Stimulated activated memory B cell treated with anti-CD40 and anti-IgM and Interleukin-4, amounts not matched to agents 10 μg/mL and 1 μg/mL and 100 μg/mL, for 72 hours (primary cell): ENCODE data around the gene NLRP12.
"Not testable (repeated sequence)": the region's sequence is repeated elsewhere in the genome, so short reads cannot be mapped to it uniquely, and the experiment has no call there.

Experiments
- ATAC-seq: fragments of 150-1000 bp; cut with Tn5 transposase; 2 replicates; pipeline ENCODE4 v1.10.0; 2021
- H3K27ac Mint-ChIP-seq: one replicate; pipeline ENCODE4 v1.8.0; 2022; ENCODE audit warnings: mild to moderate bottlenecking, mixed read lengths
- H3K27me3 Mint-ChIP-seq: one replicate; pipeline ENCODE4 v1.8.0; 2022; ENCODE audit warnings: mixed read lengths
- H3K36me3 Mint-ChIP-seq: one replicate; pipeline ENCODE4 v1.8.0; 2022; ENCODE audit warnings: mixed read lengths
- H3K4me1 Mint-ChIP-seq: one replicate; pipeline ENCODE4 v1.8.0; 2022; ENCODE audit warnings: mixed read lengths
- H3K4me3 Mint-ChIP-seq: one replicate; pipeline ENCODE4 v1.8.0; 2022; ENCODE audit warnings: mild to moderate bottlenecking, moderate library complexity, mixed read lengths
- H3K9me3 Mint-ChIP-seq: one replicate; pipeline ENCODE4 v1.8.0; 2022; ENCODE audit warnings: mixed read lengths

NLRP12 gene, protein sequence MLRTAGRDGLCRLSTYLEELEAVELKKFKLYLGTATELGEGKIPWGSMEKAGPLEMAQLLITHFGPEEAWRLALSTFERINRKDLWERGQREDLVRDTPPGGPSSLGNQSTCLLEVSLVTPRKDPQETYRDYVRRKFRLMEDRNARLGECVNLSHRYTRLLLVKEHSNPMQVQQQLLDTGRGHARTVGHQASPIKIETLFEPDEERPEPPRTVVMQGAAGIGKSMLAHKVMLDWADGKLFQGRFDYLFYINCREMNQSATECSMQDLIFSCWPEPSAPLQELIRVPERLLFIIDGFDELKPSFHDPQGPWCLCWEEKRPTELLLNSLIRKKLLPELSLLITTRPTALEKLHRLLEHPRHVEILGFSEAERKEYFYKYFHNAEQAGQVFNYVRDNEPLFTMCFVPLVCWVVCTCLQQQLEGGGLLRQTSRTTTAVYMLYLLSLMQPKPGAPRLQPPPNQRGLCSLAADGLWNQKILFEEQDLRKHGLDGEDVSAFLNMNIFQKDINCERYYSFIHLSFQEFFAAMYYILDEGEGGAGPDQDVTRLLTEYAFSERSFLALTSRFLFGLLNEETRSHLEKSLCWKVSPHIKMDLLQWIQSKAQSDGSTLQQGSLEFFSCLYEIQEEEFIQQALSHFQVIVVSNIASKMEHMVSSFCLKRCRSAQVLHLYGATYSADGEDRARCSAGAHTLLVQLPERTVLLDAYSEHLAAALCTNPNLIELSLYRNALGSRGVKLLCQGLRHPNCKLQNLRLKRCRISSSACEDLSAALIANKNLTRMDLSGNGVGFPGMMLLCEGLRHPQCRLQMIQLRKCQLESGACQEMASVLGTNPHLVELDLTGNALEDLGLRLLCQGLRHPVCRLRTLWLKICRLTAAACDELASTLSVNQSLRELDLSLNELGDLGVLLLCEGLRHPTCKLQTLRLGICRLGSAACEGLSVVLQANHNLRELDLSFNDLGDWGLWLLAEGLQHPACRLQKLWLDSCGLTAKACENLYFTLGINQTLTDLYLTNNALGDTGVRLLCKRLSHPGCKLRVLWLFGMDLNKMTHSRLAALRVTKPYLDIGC

DNA sequence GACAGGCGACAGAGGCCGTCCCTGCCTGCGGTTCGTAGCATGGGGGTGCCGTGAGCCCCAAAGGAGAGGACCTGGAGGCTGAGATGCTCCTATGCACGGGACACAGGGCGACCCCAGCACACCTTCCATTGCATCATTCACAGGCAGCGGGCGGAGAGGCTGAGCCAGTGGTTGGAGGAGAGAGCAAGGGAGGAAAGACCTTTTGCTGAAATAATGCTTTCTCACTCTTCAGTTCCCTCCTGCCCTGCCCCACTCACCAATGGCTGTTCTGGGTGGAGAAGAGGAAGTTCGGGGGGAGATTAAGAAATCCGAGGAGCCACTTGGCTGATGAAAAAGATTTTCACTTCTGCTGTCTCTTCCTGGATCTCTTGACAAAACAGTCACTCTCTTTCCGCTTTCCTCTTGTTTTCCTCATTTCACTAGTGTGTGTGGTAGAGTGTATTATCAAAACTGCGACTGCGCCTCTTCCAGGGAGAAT is at the start of gene NLRP12:
Gene NLRP12 (minus strand): TSS at position 181 of the 478 bp plus-strand sequence. CDS start 140 bp downstream, at position 41.
- Mint-ChIP-seq H3K36me3 (no peaks in the 10 kb centered on the region), H3K4me3 (no peak within 1 kb of the TSS), H3K27ac (no peak within 1 kb of the TSS), H3K4me1 (no peaks in the 10 kb centered on the region), H3K27me3 (peaks cover 11% of the 10 kb centered on the region), H3K9me3 (peaks cover 5% of the 10 kb centered on the region)
- no peak for ATAC-seq

DNA sequence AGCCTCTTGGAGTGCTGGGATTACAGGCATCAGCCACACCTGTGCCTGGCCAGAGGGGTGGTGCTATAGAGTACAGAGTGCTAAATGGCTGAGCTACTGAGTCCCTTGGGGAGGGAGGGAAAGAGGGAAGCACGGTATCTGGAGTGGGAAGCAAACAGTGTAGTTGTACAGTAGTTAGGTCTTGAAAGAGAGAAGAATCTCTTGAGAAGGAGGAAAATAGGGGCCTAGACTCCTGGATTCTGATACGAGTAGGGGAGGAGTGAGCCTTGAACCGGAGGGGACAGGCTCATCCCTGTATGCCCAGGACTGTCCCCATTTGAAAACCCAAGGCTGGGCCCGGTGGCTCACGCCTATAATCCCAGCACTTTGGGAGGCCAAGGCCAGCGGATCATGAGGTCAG is 48.6 kb upstream of the NLRP12 start:
- Mint-ChIP-seq H3K4me1 (peaks cover 41% of the 10 kb centered on the region), H3K9me3 (peaks cover 11% of the 10 kb centered on the region), H3K4me3 (no peak overlapping the region), H3K27me3 (peaks cover 17% of the 10 kb centered on the region), H3K27ac (no peak overlapping the region), H3K36me3 (peaks cover 23% of the 10 kb centered on the region)
- ATAC-seq, result no peak

DNA sequence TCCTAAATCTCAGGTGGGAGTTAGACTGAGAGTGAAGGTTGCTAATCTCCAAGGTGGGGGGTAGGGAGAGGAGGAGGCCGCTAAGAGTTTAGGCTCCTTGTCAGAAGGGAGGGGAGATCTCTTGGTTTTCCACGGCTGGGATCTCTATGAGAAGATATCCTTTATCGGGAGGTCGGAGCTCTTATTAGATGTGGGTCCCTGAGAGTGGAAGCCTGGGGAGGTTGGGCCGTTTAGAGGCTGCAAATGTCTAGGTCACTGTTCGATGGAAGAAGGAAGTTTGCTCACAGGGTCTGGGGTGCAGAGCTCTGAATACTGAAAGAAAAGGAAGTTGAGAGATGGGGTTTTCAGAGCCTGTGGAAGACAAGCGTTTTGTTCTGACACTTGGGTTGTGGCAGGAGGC is 47.3 kb upstream of the NLRP12 start:
- no peak for ATAC-seq
- Mint-ChIP-seq H3K9me3 (peaks cover 11% of the 10 kb centered on the region), H3K4me1 (peaks cover 46% of the 10 kb centered on the region), H3K4me3 (no peak overlapping the region), H3K27ac (no peak overlapping the region), H3K36me3 (peaks cover 23% of the 10 kb centered on the region), H3K27me3 (peaks cover 22% of the 10 kb centered on the region)

- Mint-ChIP-seq H3K36me3 (peaks cover 23% of the 10 kb centered on the region), H3K27me3 (peaks cover 32% of the 10 kb centered on the region), H3K9me3 (peaks cover 11% of the 10 kb centered on the region), H3K4me1 (peaks cover 50% of the 10 kb centered on the region), H3K27ac (no peak overlapping the region), H3K4me3 (peak overlapping the region; percentile 40)
- no peak for ATAC-seq
Observed at GRCh38 chr19:53870485-53870844, 46.4 kb upstream of the NLRP12 start.

DNA sequence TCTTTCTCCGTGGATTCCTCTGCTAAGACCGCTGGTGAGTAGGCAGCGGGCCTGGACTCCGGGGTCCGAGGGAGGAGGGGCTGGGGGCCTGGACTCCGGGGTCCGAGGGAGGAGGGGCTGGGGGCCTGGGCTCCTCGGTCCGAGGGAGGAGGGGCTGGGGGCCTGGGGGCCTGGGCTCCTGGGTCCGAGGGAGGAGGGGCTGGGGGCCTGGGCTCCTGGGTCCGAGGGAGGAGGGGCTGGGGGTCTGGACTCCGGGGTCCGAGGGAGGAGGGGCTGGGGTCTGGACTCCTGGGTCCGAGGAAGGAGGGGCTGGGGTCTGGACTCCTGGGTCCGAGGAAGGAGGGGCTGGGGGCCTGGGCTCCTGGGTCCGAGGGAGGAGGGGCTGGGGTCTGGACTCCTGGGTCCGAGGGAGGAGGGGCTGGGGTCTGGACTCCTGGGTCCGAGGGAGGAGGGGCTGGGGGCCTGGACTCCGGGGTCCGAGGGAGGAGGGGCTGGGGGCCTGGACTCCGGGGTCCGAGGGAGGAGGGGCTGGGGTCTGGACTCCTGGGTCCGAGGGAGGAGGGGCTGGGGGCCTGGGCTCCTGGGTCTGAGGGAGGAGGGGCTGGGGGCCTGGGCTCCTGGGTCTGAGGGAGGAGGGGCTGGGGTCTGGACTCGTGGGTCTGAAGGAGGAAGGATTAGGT is 45.8 kb upstream of the NLRP12 start:
- Mint-ChIP-seq H3K9me3 (peaks cover 11% of the 10 kb centered on the region), H3K4me3 (peak overlapping the region; percentile 73), H3K27me3 (peaks cover 37% of the 10 kb centered on the region), H3K36me3 (peaks cover 21% of the 10 kb centered on the region), H3K27ac (peak overlapping the region; percentile 29), H3K4me1 (peaks cover 50% of the 10 kb centered on the region)
- ATAC-seq, result not testable (repeated sequence)

DNA sequence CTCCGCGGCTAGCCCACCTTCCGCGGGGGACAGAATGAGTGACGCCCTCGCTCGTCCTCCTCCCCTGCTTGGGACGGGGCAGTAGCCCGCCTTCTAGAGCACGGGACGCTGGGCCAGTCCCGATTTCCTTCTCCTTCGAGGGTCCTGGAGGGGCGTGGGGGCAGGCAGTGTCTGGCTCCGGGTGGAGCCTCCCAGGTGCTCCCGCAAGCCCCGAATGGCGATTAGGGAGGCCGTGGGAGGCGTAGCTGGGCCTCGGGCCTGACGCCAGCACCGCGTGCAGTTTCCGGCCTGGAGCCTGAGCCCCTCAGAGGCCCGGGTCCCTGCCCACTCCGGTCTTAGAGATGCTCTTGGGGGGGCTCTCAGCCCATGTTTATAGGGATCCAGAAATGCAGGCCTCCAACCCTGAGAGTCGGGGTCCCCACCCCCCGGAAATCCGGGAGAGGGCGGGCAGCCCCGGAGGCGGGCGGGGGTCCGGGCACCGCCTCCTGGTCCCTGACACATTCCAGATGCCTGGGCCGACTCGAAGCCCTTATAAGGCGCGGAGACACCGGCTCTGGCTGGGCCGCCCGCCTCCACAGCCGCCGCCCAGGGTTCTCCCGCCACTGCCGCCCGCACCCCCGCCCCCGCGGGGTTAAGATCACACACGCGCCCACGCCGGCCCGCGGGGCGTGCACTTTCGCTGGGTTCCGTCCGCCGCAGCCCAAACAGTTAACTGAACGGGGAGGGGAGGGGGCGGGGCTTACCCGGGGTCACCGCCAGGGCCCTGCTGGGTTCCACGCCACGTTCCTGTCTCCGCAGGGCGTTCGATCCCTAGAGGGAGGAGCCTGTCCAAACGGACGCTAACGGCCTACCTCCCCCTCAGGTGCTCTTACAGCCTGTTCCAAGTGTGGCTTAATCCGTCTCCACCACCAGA is 45.0 kb upstream of the NLRP12 start:
- peak overlapping the region; percentile 73 for H3K4me3 Mint-ChIP-seq

DNA sequence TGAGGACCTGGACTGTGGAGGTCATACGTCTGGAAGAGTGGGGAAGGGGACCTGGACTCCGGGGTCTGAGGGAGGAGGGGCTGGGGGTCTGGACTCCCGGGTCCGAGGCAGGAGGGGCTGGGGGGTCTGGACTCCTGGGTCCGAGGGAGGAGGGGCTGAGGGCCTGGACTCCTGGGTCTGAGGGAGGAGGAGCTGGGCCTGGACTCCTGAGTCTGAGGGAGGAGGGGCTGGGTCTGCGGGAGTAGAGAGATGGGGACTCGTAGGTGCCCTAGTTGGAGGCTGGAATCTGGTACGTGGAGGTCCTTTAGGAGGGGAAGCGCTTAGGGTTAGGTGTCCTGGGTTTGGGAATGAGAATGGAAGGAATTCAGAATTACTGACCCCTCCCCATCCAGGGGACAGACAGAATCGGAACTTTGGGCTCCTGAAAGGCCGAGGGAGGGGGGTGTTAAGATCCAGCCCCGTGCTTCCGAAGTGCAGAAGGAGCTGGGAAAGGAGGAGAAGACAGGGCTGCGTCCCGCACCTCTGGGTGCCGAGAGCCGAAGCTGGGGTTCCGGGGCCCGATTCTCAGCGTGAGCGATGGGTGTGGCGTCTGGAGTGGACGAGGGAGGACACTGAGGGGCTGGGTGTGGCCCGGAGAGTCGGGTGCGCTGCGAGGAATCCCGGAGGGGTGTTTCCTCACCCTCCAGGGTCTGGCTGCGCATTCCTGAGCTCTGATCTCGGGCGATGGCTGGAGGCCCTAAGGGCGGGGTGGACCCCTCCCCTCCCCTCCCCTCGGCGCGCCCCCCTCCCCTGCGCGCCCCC is 44.2 kb upstream of the NLRP12 start:
- Mint-ChIP-seq H3K36me3 (peaks cover 5% of the 10 kb centered on the region), H3K27ac (peak overlapping the region; percentile 79), H3K27me3 (peaks cover 46% of the 10 kb centered on the region), H3K4me3 (peak overlapping the region; percentile 85), H3K4me1 (peaks cover 38% of the 10 kb centered on the region), H3K9me3 (no peaks in the 10 kb centered on the region)
- no peak for ATAC-seq

More for the DNA sequence above, 45.0 kb upstream of the NLRP12 start:
- Mint-ChIP-seq H3K9me3 (peaks cover 6% of the 10 kb centered on the region), H3K27me3 (peaks cover 45% of the 10 kb centered on the region), H3K4me1 (peaks cover 43% of the 10 kb centered on the region), H3K36me3 (peaks cover 13% of the 10 kb centered on the region), H3K27ac (peak overlapping the region; percentile 29)
- ATAC-seq, result peak; percentile 44

DNA sequence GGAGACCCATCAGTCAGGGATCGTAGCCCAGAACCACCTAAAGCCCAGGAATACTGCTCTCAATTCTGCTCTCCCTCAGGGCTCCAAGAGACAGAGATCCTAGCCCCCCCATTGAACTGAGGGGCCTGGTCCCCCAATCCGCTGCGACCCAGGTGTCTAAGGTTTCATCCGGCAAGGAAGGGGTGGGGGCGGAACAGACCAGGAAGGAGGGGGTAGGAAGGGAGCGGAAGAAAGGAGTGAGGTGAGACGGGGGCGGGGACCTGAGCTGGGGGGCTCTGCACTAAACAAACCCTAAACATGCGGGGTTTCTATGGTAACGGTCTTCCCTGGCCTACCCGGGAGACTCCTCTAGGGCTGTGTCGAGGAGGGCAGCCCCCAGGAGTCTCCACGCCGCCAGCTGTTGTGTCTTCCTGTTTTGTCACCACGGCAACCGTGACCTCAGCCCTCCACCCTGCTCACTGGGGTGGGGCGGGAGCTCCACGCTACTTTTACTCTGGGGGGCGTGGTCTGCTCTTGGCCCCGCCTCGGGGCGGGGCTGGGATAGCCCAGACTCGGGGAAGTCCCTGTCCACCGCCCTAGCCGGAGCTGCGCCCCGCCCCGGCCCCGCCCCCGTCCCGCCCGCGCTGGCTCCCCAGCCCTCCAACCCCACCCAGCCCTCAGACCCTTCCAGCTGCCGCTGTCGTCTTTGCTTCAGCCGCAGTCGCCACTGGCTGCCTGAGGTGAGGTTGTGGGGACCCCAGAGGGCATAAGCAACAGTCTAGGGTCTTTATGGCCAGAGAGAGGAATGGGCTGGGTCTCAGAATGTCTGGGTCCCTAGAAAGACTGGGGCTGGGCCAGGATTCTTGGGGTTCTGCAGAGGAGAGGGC is 43.3 kb upstream of the NLRP12 start, which contains the start of gene MYADM:
Gene MYADM (plus strand): TSS at position 659 of the 866 bp plus-strand sequence. CDS start 5,647 bp downstream, outside the sequence.
- H3K27me3 Mint-ChIP-seq, result peaks cover 46% of the 10 kb centered on the region
- no peaks in the 10 kb centered on the region for H3K9me3 Mint-ChIP-seq
- peak; percentile 86 for ATAC-seq
- H3K4me3 Mint-ChIP-seq, result peak within 1 kb of the TSS; percentile 85
- H3K36me3 Mint-ChIP-seq, result peaks cover 5% of the 10 kb centered on the region
- H3K27ac Mint-ChIP-seq, result peak within 1 kb of the TSS; percentile 79
- peaks cover 38% of the 10 kb centered on the region for H3K4me1 Mint-ChIP-seq

DNA sequence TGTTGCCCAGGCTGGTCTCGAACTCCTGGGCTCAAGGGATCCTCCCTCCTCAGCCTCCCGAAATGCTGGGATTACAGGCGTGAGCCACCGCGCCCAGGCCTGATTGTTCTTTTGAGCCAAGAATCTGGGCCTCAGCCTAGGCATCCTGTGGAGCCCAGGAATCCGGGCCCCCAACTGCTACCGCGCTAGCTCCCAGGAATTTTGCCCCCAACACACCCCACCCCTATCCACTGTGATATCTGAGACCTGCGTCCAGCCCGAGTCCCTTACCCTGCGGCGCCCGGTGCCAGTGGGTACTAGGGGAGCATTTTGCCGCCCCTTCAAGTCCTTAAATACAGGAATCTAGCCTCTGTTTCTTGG is 42.7 kb upstream of the NLRP12 start:
- no peak overlapping the region for H3K4me3 Mint-ChIP-seq
- peaks cover 46% of the 10 kb centered on the region for H3K27me3 Mint-ChIP-seq
- peak overlapping the region; percentile 79 for H3K27ac Mint-ChIP-seq
- no peak for ATAC-seq
- H3K36me3 Mint-ChIP-seq, result peaks cover 5% of the 10 kb centered on the region
- peaks cover 38% of the 10 kb centered on the region for H3K4me1 Mint-ChIP-seq
- no peaks in the 10 kb centered on the region for H3K9me3 Mint-ChIP-seq

DNA sequence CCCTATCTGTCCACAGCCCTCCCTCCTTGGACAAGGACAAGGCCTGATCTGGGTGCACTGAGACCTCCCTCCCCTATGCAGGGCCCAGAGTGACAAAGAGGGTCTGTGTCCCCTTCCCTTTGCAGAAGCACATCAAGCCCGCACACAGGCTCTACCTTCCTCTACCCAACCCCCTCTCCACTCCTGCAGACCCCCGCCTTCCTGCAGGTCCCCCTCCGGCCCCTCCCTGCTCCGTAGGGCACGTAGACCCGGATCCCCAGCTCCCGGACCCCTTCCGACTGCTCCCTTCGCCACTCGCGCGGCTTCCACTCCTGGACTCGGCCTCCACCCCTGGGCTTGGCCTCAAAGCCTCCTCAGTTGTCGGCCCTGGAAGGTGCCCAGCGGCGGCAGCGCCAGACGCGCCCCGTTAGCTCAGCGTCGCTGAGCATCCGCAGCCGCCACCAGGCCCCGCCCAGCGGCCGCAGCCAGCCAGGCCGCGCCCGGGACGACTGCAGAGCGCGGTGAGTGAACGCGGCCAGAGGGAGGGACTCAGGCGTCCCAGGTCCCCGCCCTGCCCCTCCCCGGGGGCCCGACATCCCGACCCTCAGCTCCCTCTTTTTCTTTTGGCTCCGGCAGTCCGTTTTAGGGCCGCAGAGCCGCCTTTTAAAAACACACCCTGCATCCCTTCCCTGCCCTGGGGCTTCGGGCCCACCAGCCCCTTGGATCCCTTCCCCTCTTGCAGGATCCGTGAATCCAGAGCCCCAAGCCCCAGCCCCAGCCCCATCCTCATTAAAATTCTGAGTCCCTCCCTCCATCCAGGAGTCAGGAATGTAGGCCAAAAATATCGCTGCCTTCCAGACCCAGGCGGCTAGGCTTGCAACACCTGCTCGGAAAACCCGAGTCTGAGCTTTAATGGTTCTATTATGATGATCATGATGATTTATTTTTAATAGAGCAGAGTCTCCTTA is 42.1 kb upstream of the NLRP12 start:
- Mint-ChIP-seq H3K9me3 (no peaks in the 10 kb centered on the region), H3K4me3 (peak overlapping the region; percentile 70), H3K36me3 (no peaks in the 10 kb centered on the region), H3K4me1 (peaks cover 32% of the 10 kb centered on the region), H3K27me3 (peaks cover 46% of the 10 kb centered on the region), H3K27ac (peak overlapping the region; percentile 79)
- no peak for ATAC-seq

DNA sequence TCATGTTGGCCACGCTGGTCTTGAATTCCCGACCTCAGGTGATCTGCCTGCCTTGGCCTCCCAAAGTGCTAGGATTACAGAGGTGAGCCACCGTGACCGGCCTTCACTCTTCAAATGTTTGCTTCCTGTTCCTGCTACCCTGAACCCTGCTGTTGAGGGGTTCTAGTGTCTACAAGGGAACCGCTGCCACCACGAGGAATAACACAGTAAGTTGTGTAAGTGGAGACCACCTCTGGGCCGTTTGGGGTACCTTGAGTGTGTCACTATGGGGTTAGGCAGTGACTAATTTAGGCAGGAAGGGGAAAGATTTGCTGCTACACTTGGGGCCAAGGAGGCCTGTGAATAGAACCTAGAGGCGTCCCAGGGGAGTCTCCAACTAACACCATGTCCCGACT is 41.4 kb upstream of the NLRP12 start:
- Mint-ChIP-seq H3K9me3 (no peaks in the 10 kb centered on the region), H3K27me3 (peaks cover 46% of the 10 kb centered on the region), H3K36me3 (no peaks in the 10 kb centered on the region), H3K4me1 (peaks cover 25% of the 10 kb centered on the region), H3K4me3 (no peak overlapping the region), H3K27ac (no peak overlapping the region)
- no peak for ATAC-seq
